Skeletal muscle tissue (tissue), 4 donors: ENCODE results near the gene MTSS2. TPM values are rescaled to one million over a fixed set of nuclear protein-coding genes. Genes with fewer than 3 reads are reported as not detected.

Source experiments
- H3K27ac ChIP-seq: one replicate; pipeline ENCODE4 v1.7.0; 2013; ENCODE audit warnings: mild to moderate bottlenecking, low read depth, low read length, inconsistent platforms
- H3K27me3 ChIP-seq, 3 donors: one replicate each; pipeline ENCODE4 v1.7.0; 2013; ENCODE audit warnings: low read length in 3 of 3; ENCODE audit not compliant: control insufficient read depth in 3 of 3, insufficient read depth in 3 of 3
- H3K36me3 ChIP-seq, 3 donors: one replicate each; pipeline ENCODE4 v1.7.0; 2013; ENCODE audit warnings: low read length in 3 of 3; ENCODE audit not compliant: control insufficient read depth in 3 of 3, insufficient read depth in 3 of 3
- H3K4me1 ChIP-seq, 3 donors: one replicate each; pipeline ENCODE4 v1.7.0; 2013; ENCODE audit warnings: low read length in 3 of 3, mild to moderate bottlenecking in 3 of 3; ENCODE audit not compliant: control insufficient read depth in 3 of 3, insufficient read depth in 3 of 3
- H3K4me3 ChIP-seq, 3 donors: one replicate each; pipeline ENCODE4 v1.7.0; 2013; ENCODE audit warnings: low read length in 3 of 3
- H3K9ac ChIP-seq, 3 donors: one replicate each; pipeline ENCODE4 v1.7.0; 2013; ENCODE audit warnings: low read length in 3 of 3, mild to moderate bottlenecking in 3 of 3, moderate library complexity in 2 of 3, low read depth in 1 of 3
- H3K9me3 ChIP-seq, 3 donors: one replicate each; pipeline ENCODE4 v1.7.0; 2013; ENCODE audit warnings: low read length in 3 of 3; ENCODE audit not compliant: control insufficient read depth in 3 of 3
- total RNA-seq: library from RNA; depleted of rRNA; stranded (reverse); fragments of >200 nt; gene quantifications from one replicate; pipeline ENCODE4 v1.2.3, GENCODE V29; 2014
- donor health status: Osteomylitis.

The MTSS2 gene
- total RNA-seq, 1 donor from 2014 or later: 18.8 TPM

- Histone ChIP-seq H3K4me3 (peak overlapping the region in 1 of 3 donors; percentile 63), H3K9ac (peak overlapping the region; percentile 36 to 81 (median 65)), H3K27me3 (no peaks in the 10 kb centered on the region)
These were observed 2.4 kb upstream of the MTSS2 start for GRCh38 chr16:70688246-70688742.

GRCh38 chr16:70687671-70688245 lies 1.9 kb upstream of the MTSS2 start:
- peak overlapping the region; percentile 36 to 81 (median 65) for H3K9ac ChIP-seq
- H3K4me1 ChIP-seq: peaks cover 80 to 89% (median 88%) of the 10 kb centered on the region in 3 donors
- H3K9me3 ChIP-seq: no peaks in the 10 kb centered on the region
- peaks cover 0 to 5% (median 0%) of the 10 kb centered on the region in 3 donors for H3K36me3 ChIP-seq
- peak overlapping the region; percentile 96 for H3K27ac ChIP-seq
- no peaks in the 10 kb centered on the region for H3K27me3 ChIP-seq
- peak overlapping the region in 1 of 3 donors; percentile 35 for H3K4me3 ChIP-seq

More at GRCh38 chr16:70688246-70688742, 2.4 kb upstream of the MTSS2 start:
- no peaks in the 10 kb centered on the region for H3K9me3 ChIP-seq
- H3K36me3 ChIP-seq: no peaks in the 10 kb centered on the region
- H3K4me1 ChIP-seq: peaks cover 80 to 89% (median 88%) of the 10 kb centered on the region in 3 donors
- H3K27ac ChIP-seq: peak overlapping the region; percentile 96

GRCh38 chr16:70687102-70687511 lies 1.3 kb upstream of the MTSS2 start:
- H3K27me3 ChIP-seq: no peaks in the 10 kb centered on the region
- peak overlapping the region in 2 of 3 donors; percentile 61 to 81 for H3K9ac ChIP-seq
- no peaks in the 10 kb centered on the region for H3K9me3 ChIP-seq
- peak overlapping the region; percentile 96 for H3K27ac ChIP-seq
- peaks cover 0 to 5% (median 0%) of the 10 kb centered on the region in 3 donors for H3K36me3 ChIP-seq
- peak overlapping the region in 2 of 3 donors; percentile 61 to 67 for H3K4me3 ChIP-seq
- H3K4me1 ChIP-seq: peaks cover 80 to 89% (median 88%) of the 10 kb centered on the region in 3 donors

- Histone ChIP-seq H3K4me3 (peak overlapping the region; percentile 46 to 67 (median 61)), H3K9ac (peak overlapping the region; percentile 61 to 81 (median 69)), H3K27me3 (no peaks in the 10 kb centered on the region), H3K27ac (peak overlapping the region; percentile 96), H3K36me3 (peaks cover 0 to 5% (median 0%) of the 10 kb centered on the region in 3 donors), H3K9me3 (no peaks in the 10 kb centered on the region), H3K4me1 (peaks cover 80 to 89% (median 87%) of the 10 kb centered on the region in 3 donors)
These were observed 686 bp upstream of the MTSS2 start for GRCh38 chr16:70686376-70687101.

GRCh38 chr16:70685061-70685937 lies 554 bp downstream of the MTSS2 start:
- Histone ChIP-seq H3K4me1 (peaks cover 79 to 86% (median 83%) of the 10 kb centered on the region in 3 donors), H3K36me3 (peaks cover 0 to 5% (median 2%) of the 10 kb centered on the region in 3 donors), H3K4me3 (peak overlapping the region; percentile 72 to 83 (median 77)), H3K9me3 (no peaks in the 10 kb centered on the region), H3K9ac (peak overlapping the region; percentile 66 to 89 (median 77)), H3K27ac (peak overlapping the region; percentile 62), H3K27me3 (no peaks in the 10 kb centered on the region)

GRCh38 chr16:70684146-70685060 lies 1.4 kb downstream of the MTSS2 start:
- peak overlapping the region; percentile 72 to 83 (median 77) for H3K4me3 ChIP-seq
- H3K9ac ChIP-seq: peak overlapping the region; percentile 34 to 89 (median 66)
- no peaks in the 10 kb centered on the region for H3K27me3 ChIP-seq
- peaks cover 73 to 80% (median 74%) of the 10 kb centered on the region in 3 donors for H3K4me1 ChIP-seq
- peaks cover 0 to 5% (median 3%) of the 10 kb centered on the region in 3 donors for H3K36me3 ChIP-seq
- no peaks in the 10 kb centered on the region for H3K9me3 ChIP-seq
- H3K27ac ChIP-seq: peak overlapping the region; percentile 62

- Histone ChIP-seq H3K4me3 (peak overlapping the region; percentile 6 to 57 (median 48)), H3K36me3 (peaks cover 8 to 14% (median 10%) of the 10 kb centered on the region in 3 donors), H3K4me1 (peaks cover 62 to 69% (median 64%) of the 10 kb centered on the region in 3 donors), H3K9me3 (no peaks in the 10 kb centered on the region), H3K27ac (peak overlapping the region; percentile 62), H3K9ac (peak overlapping the region in 2 of 3 donors; percentile 45 to 57), H3K27me3 (no peaks in the 10 kb centered on the region)
These were observed 2.5 kb downstream of the MTSS2 start for GRCh38 chr16:70683146-70683944.
